Subcutaneous abdominal adipose tissue (tissue), 5 donors: ENCODE measurements around the gene ZWILCH.
"Not testable (repeated sequence)": the region's sequence is repeated elsewhere in the genome, so short reads cannot be mapped to it uniquely, and the experiment has no call there.

Experiments
- H3K27ac ChIP-seq: one replicate; pipeline ENCODE4 v1.7.0; 2013; ENCODE audit warnings: low read depth, mild to moderate bottlenecking, inconsistent platforms, low read length, moderate library complexity
- H3K27me3 ChIP-seq, 5 donors: one replicate each; pipeline ENCODE4 v1.7.0; 2013; ENCODE audit warnings: low read length in 5 of 5, inconsistent platforms in 1 of 5; ENCODE audit not compliant: control insufficient read depth in 5 of 5, insufficient read depth in 4 of 5
- H3K36me3 ChIP-seq, 5 donors: one replicate each; pipeline ENCODE4 v1.7.0; 2013; ENCODE audit warnings: low read length in 5 of 5; ENCODE audit not compliant: control insufficient read depth in 5 of 5, insufficient read depth in 5 of 5
- H3K4me1 ChIP-seq, 5 donors: one replicate each; pipeline ENCODE4 v1.7.0; 2013; ENCODE audit warnings: low read length in 5 of 5, mild to moderate bottlenecking in 3 of 5, moderate library complexity in 1 of 5; ENCODE audit not compliant: control insufficient read depth in 5 of 5, insufficient read depth in 5 of 5
- H3K4me3 ChIP-seq, 5 donors: one replicate each; pipeline ENCODE4 v1.7.0; 2013; ENCODE audit warnings: low read length in 5 of 5, low read depth in 1 of 5
- H3K9ac ChIP-seq, 5 donors: one replicate each; pipeline ENCODE4 v1.7.0; 2013; ENCODE audit warnings: low read length in 5 of 5, mild to moderate bottlenecking in 4 of 5, moderate library complexity in 3 of 5
- H3K9me3 ChIP-seq, 5 donors: one replicate each; pipeline ENCODE4 v1.7.0; 2013; ENCODE audit warnings: low read length in 5 of 5; ENCODE audit not compliant: control insufficient read depth in 5 of 5
- donor health status: healthy.
- donor health status: healthy.
- donor health status: healthy.
- donor health status: healthy.
- donor health status: healthy.

The ZWILCH gene

GRCh38 chr15:66500346-66500745, 4.8 kb upstream of the ZWILCH start:
- not testable (repeated sequence) for H3K27me3 ChIP-seq, H3K4me3 ChIP-seq, H3K9me3 ChIP-seq, H3K27ac ChIP-seq, H3K9ac ChIP-seq
- Histone ChIP-seq H3K4me1 (peaks cover 6 to 41% (median 39%) of the 10 kb centered on the region in 5 donors), H3K36me3 (peaks cover 20 to 59% (median 50%) of the 10 kb centered on the region in 5 donors)

GRCh38 chr15:66502491-66502890, 2.6 kb upstream of the ZWILCH start:
- Histone ChIP-seq H3K4me3 (peak overlapping the region in 3 of 5 donors; percentile 29 to 94 (median 82)), H3K36me3 (peaks cover 19 to 54% (median 47%) of the 10 kb centered on the region in 5 donors), H3K9me3 (no peaks in the 10 kb centered on the region), H3K4me1 (peaks cover 2 to 36% (median 35%) of the 10 kb centered on the region in 5 donors), H3K27ac (peak overlapping the region; percentile 99), H3K9ac (peak overlapping the region in 1 of 5 donors; percentile 35), H3K27me3 (no peaks in the 10 kb centered on the region)

- peaks cover 19 to 50% (median 46%) of the 10 kb centered on the region in 5 donors for H3K36me3 ChIP-seq
- H3K4me3 ChIP-seq, result peak overlapping the region; percentile 82 to 100 (median 94)
- H3K27ac ChIP-seq, result peak overlapping the region; percentile 99
- not testable (repeated sequence) for H3K9me3 ChIP-seq, H3K27me3 ChIP-seq
- H3K4me1 ChIP-seq, result peaks cover 2 to 31% (median 30%) of the 10 kb centered on the region in 5 donors
- peak overlapping the region; percentile 80 to 100 (median 93) for H3K9ac ChIP-seq
These were observed 2.0 kb upstream of the ZWILCH start for GRCh38 chr15:66503041-66503648.

- H3K9ac ChIP-seq, result peak overlapping the region; percentile 80 to 100 (median 93)
- peak overlapping the region; percentile 99 for H3K27ac ChIP-seq
- no peaks in the 10 kb centered on the region for H3K27me3 ChIP-seq
- peak overlapping the region; percentile 82 to 100 (median 94) for H3K4me3 ChIP-seq
- H3K4me1 ChIP-seq, result peaks cover 2 to 29% (median 25%) of the 10 kb centered on the region in 5 donors
- H3K36me3 ChIP-seq, result peaks cover 19 to 42% (median 41%) of the 10 kb centered on the region in 5 donors
- no peaks in the 10 kb centered on the region for H3K9me3 ChIP-seq
These were observed 1.2 kb upstream of the ZWILCH start for GRCh38 chr15:66503780-66504562.

GRCh38 chr15:66505430-66505811, 295 bp downstream of the ZWILCH start:
- H3K4me3 ChIP-seq, result peak overlapping the region; percentile 82 to 100 (median 94)
- peak overlapping the region; percentile 80 to 100 (median 93) for H3K9ac ChIP-seq
- peaks cover 16 to 28% (median 27%) of the 10 kb centered on the region in 5 donors for H3K36me3 ChIP-seq
- H3K4me1 ChIP-seq, result peaks cover 2 to 29% (median 25%) of the 10 kb centered on the region in 5 donors
- H3K27me3 ChIP-seq, result no peaks in the 10 kb centered on the region
- H3K27ac ChIP-seq, result peak overlapping the region; percentile 99
- no peaks in the 10 kb centered on the region for H3K9me3 ChIP-seq

- Histone ChIP-seq H3K4me3 (peak overlapping the region; percentile 82 to 100 (median 94)), H3K36me3 (peaks cover 13 to 24% (median 23%) of the 10 kb centered on the region in 5 donors), H3K27me3 (no peaks in the 10 kb centered on the region), H3K4me1 (peaks cover 2 to 29% (median 25%) of the 10 kb centered on the region in 5 donors), H3K9me3 (no peaks in the 10 kb centered on the region), H3K27ac (no peak overlapping the region), H3K9ac (peak overlapping the region in 4 of 5 donors; percentile 80 to 96 (median 88))
These were observed 692 bp downstream of the ZWILCH start for GRCh38 chr15:66505818-66506217.

GRCh38 chr15:66508293-66508883, 3.3 kb downstream of the ZWILCH start:
- H3K27me3 ChIP-seq, result no peaks in the 10 kb centered on the region
- H3K27ac ChIP-seq, result no peak overlapping the region
- H3K4me1 ChIP-seq, result peaks cover 0 to 18% (median 16%) of the 10 kb centered on the region in 5 donors
- H3K4me3 ChIP-seq, result no peak overlapping the region
- H3K9ac ChIP-seq, result no peak overlapping the region
- no peaks in the 10 kb centered on the region for H3K9me3 ChIP-seq
- H3K36me3 ChIP-seq, result no peaks in the 10 kb centered on the region

GRCh38 chr15:66514586-66514985, 9.5 kb downstream of the ZWILCH start:
- H3K4me1 ChIP-seq, result no peaks in the 10 kb centered on the region
- no peak overlapping the region for H3K4me3 ChIP-seq
- peaks cover 2 to 13% (median 5%) of the 10 kb centered on the region in 5 donors for H3K36me3 ChIP-seq
- H3K9me3 ChIP-seq, result no peaks in the 10 kb centered on the region
- no peaks in the 10 kb centered on the region for H3K27me3 ChIP-seq
- no peak overlapping the region for H3K9ac ChIP-seq
- H3K27ac ChIP-seq, result no peak overlapping the region

GRCh38 chr15:66515901-66516322, 10.8 kb downstream of the ZWILCH start:
- Histone ChIP-seq H3K27me3 (no peaks in the 10 kb centered on the region), H3K4me1 (no peaks in the 10 kb centered on the region), H3K36me3 (peaks cover 3 to 14% (median 5%) of the 10 kb centered on the region in 5 donors), H3K9ac (no peak overlapping the region), H3K4me3 (no peak overlapping the region), H3K9me3 (no peaks in the 10 kb centered on the region), H3K27ac (no peak overlapping the region)

- no peaks in the 10 kb centered on the region for H3K9me3 ChIP-seq
- no peak overlapping the region for H3K9ac ChIP-seq
- H3K4me3 ChIP-seq, result no peak overlapping the region
- no peaks in the 10 kb centered on the region for H3K4me1 ChIP-seq
- H3K27me3 ChIP-seq, result no peaks in the 10 kb centered on the region
- peaks cover 0 to 14% (median 2%) of the 10 kb centered on the region in 5 donors for H3K36me3 ChIP-seq
- no peak overlapping the region for H3K27ac ChIP-seq
These were observed 18.8 kb downstream of the ZWILCH start for GRCh38 chr15:66523926-66524325.
